Stimulated activated naive CD8-positive, alpha-beta T cell treated with anti-CD3 and anti-CD28 coated beads, Interleukin-15, amount 100 ng/mL, for 72 hours (primary cell): Measurements from ENCODE around the gene TBX1.
A peak's percentile ranks its signal among the peaks of the same experiment; 100 is the strongest.

Experiments
- ATAC-seq: fragments of 150-1000 bp; cut with Tn5 transposase; 2 replicates; pipeline ENCODE4 v1.10.0; 2021; ENCODE audit warnings: mild to moderate bottlenecking, moderate library complexity
- DNase-seq, 2 donors: peaks; one replicate each; pipeline ENCODE4 v3.0.0; 2021 to 2022
- H3K27ac Mint-ChIP-seq, 2 donors: one replicate each; pipeline ENCODE4 v1.8.0; 2022; ENCODE audit warnings: mild to moderate bottlenecking in 2 of 2, mixed read lengths in 2 of 2, moderate library complexity in 2 of 2
- H3K27me3 Mint-ChIP-seq: one replicate; pipeline ENCODE4 v1.8.0; 2022; ENCODE audit warnings: mixed read lengths
- H3K4me1 Mint-ChIP-seq: one replicate; pipeline ENCODE4 v1.8.0; 2022; ENCODE audit warnings: mild to moderate bottlenecking, mixed read lengths
- H3K4me3 Mint-ChIP-seq, 2 donors: one replicate each; pipeline ENCODE4 v1.8.0; 2022; ENCODE audit warnings: mild to moderate bottlenecking in 2 of 2, mixed read lengths in 2 of 2, moderate library complexity in 1 of 2
- H3K9me3 Mint-ChIP-seq, 2 donors: one replicate each; pipeline ENCODE4 v1.8.0; 2022; ENCODE audit warnings: mixed read lengths in 2 of 2

The TBX1 gene

DNA sequence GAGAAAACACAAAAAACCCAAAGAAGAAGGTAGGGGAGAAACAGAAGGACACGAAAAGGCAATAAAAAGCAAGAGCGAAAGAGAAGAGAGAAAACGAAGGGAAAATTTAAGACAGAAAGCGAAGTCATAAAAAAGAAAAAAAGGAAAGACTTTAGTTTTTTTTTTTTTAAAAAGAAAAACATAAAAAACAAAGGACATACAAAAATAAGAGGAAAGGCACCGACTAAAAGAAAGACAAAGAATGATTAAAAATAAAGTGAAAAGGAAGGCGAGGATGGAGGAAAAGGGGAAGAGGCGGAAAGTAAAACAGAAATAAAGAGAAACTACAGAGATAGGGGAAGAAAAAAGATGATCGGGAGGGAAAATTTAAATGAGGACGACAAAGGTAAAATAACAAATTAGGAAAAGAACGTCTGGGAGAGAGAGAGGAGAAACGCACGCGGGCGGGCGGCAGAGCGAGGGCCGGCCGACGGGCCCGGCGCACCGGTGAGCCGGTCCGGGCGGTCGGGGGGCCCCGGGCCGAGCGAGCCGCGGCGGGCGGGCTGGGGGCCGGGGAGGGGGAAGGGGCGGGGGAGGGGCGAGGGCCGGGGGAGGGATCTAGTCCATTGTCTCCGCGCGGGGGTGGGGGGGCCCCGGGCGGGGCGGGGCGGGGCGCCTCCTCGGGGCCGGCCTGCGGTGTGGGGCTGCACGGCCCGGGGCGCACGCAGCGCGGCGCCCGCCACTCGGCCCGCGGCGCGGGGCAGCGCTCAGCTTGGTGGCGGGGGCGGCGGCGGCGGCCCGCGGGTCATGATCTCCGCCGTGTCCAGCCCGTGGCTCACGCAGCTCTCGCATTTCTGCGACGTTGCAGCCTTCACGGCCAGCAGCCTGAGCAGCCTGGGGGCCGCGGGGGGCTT, at the start of gene TBX1:
TBX1 (plus strand) TSS at position 721 of the 893 bp plus-strand sequence; CDS start at position 787, 66 bp downstream.
- DNase-seq (no peak), ATAC-seq (no peak)
- H3K9me3 Mint-ChIP-seq: no peaks in the 10 kb centered on the region
- H3K27me3 Mint-ChIP-seq: peaks cover 95% of the 10 kb centered on the region
- H3K4me3 Mint-ChIP-seq: peak within 1 kb of the TSS; percentile 75 to 96
- peaks cover 43% of the 10 kb centered on the region for H3K4me1 Mint-ChIP-seq
- peak within 1 kb of the TSS in 1 of 2 donors; percentile 93 for H3K27ac Mint-ChIP-seq

DNA sequence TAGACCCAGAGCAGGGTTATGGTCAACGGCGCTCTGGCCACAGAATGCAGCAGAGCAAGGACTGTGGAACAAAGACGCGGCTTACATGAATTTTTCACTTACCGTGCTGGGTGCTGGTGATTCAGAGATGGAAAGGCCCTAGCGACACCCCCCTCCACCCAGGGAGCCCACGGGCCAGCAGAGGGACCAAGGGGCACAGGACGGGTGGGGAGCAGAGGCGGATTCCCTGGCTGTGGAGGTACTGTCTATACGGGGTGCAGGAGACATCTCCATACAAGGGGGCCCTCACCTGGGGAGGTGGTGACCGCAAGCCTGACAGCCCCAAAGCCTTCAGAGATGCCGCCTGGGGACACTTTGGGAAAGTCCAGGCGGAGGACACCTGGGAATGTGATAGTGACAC, 47.3 kb upstream of the TBX1 start:
- peak overlapping the region in 1 of 2 donors; percentile 42 for H3K27ac Mint-ChIP-seq
- no peaks in the 10 kb centered on the region for H3K9me3 Mint-ChIP-seq
- ATAC-seq (no peak), DNase-seq (no peak)
- H3K27me3 Mint-ChIP-seq: peaks cover 37% of the 10 kb centered on the region
- peaks cover 8% of the 10 kb centered on the region for H3K4me1 Mint-ChIP-seq
- H3K4me3 Mint-ChIP-seq: peak overlapping the region; percentile 67 to 74

DNA sequence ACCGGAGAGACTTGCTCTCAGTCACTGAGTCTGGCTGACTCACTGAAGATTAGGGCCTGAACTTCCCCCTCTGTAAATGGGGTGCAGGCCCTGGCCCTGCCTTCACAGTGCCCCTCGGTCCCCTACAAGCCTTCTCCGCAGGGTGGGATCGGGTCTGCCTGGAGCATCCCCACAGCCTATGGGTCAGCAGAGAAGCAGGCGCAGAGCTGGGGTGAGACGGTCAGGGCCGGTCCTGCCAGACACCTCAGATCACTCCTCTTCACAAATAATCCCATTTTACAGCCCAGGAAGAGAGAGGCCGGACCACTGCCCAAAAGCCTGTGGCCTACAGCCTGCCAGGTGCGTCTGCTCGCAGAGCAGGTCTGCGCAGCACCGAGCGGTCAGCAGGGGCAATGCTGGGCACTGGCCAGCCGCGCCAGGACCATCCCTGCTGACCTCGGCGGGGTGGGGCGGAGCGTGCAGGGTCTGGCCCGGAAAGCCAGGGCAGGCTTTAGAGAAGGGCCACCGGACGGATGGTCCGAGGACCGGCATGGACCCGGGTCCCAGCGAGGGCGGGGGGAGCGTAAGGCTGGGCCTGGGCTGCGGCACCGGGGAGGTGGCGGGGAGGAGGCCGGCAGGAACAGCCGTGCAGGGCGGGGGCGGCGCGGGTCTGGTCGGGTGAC, 46.8 kb upstream of the TBX1 start:
- H3K4me1 Mint-ChIP-seq: peaks cover 8% of the 10 kb centered on the region
- no peak for ATAC-seq
- peak overlapping the region; percentile 67 to 74 for H3K4me3 Mint-ChIP-seq
- H3K27ac Mint-ChIP-seq: peak overlapping the region in 1 of 2 donors; percentile 42
- peaks cover 37% of the 10 kb centered on the region for H3K27me3 Mint-ChIP-seq
- DNase-seq: no peak
- no peaks in the 10 kb centered on the region for H3K9me3 Mint-ChIP-seq

DNA sequence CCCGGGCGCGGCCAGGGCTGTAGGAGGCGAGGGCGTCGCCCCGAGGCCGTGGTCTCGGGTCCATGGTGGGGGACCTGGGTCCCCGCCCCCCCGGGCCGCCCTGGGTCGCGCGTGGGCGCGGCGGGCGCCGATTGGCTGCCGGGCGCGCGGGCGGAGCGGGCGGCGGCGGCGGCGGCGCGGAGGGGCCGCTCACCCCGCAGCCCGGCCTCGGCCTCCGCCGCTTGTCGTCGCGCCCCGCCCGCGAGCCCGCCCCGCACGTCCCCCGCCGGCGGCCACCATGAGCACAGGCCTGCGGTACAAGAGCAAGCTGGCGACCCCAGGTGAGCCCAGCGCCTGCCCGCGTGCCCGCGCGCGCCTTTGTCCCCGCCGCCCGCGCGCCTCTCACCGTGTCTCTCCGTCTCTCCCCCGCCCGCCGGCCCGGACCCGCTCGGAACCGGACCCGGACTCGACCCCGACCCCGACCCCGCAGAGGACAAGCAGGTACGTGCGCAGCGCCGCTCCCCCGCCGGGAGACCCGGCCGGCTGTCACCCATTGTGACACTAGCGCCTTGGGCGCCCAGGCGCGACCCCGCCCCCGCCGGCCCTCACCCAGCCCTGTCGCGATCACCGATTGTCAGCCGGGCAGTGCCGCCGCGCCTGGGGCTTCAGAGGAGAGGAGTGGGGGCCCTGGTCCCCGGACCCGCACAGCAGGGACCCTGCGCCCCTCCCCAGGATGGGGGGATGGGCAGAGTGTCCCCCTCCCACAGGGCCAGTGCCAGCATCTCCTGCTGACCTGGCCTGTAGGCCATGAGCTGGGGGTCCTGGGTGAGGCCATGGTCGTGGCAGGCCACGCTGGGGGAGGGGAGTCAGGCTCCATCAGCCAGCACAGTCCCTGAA, 46.0 kb upstream of the TBX1 start, which contains the start of gene SEPTIN5:
SEPTIN5 (plus strand) TSS at position 192 of the 876 bp plus-strand sequence; CDS start at position 278, 86 bp downstream.
- no peak for DNase-seq
- no peak for ATAC-seq
- peak within 1 kb of the TSS; percentile 68 to 74 for H3K4me3 Mint-ChIP-seq
- H3K27me3 Mint-ChIP-seq: peaks cover 43% of the 10 kb centered on the region
- peak within 1 kb of the TSS in 1 of 2 donors; percentile 42 for H3K27ac Mint-ChIP-seq
- H3K9me3 Mint-ChIP-seq: no peaks in the 10 kb centered on the region
- H3K4me1 Mint-ChIP-seq: peaks cover 14% of the 10 kb centered on the region

DNA sequence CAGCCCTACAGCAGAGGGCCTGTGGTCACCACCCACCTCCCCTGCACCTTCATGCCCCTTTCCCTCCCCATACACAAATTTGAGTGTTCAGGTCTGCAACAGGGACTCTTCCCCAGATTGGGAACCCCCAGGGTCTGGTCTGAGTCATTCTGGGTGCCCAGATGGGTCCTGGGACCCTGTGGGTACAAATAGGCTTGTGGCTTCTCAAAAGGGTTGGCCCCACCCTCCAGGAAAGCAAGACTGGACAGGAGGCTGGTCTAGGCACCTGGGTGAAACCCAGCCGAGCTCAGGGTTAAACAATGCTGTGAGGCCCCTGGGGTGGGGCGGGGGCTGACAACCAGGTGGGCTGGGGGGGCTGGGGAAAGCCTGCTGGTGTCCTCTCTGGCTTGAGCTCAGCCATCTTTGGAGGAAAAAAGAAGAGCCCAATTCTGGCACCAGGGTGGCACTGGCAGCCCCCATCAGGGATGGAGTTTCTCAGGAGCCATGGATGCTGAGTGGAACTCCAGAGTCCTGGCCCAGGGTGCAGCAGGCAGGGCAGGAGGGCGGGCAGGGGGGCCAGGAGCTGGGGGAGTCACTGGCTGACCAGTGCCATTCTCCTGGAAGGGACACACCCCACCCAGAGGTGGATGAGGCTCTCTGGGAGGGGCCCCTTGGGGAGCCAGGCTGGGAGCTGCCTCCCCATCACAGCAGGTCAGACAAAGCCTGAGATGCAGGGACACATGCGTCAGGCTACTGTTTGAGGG, 45.2 kb upstream of the TBX1 start:
- H3K4me3 Mint-ChIP-seq: peak overlapping the region; percentile 64 to 68

DNA sequence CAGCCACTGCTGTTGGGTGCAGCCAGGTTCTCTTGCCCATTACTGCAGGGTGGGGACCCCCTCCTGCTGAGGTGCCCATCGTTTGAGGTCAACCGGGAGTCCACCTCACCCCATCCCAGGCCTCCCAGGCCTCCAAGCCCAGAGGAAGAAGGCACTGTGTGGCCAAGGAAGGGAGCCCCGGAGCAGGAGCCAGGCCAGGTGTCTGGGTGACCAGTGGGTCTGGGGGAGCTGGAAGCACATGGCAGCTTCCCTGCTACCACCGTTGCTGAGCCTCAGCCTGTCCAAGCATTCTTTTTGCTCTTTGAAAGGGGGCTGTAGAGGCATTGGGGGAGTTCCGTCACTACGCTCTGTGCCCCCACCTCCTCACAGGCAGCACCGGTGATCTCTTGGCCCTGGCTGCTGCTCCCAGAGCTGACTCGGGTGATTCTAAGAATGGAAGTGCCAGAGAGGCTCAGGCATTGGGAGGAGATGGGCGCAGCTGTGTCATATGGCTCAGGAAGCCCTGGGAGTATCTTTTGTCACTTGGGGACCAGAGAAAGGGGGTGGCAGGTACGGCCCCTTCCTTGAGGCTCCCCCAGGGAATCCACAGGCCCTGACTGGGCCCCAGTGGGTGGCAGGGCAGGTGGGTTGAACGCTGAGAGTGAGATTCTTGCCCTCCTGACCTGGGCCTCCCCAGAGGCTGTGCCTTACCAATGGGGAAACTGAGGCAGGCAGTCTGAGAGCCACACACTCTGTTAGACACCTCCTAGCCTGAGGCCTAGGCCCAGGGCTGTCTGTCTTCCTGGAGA, 44.3 kb upstream of the TBX1 start:
- H3K9me3 Mint-ChIP-seq: no peaks in the 10 kb centered on the region
- no peak overlapping the region for H3K27ac Mint-ChIP-seq
- no peak for DNase-seq
- peaks cover 28% of the 10 kb centered on the region for H3K4me1 Mint-ChIP-seq
- H3K4me3 Mint-ChIP-seq: no peak overlapping the region
- ATAC-seq: no peak
- H3K27me3 Mint-ChIP-seq: peaks cover 60% of the 10 kb centered on the region

More for the DNA sequence above, 45.2 kb upstream of the TBX1 start:
- no peak for DNase-seq
- peak; percentile 11 for ATAC-seq
- no peaks in the 10 kb centered on the region for H3K9me3 Mint-ChIP-seq
- H3K27me3 Mint-ChIP-seq: peaks cover 51% of the 10 kb centered on the region
- H3K27ac Mint-ChIP-seq: no peak overlapping the region
- H3K4me1 Mint-ChIP-seq: peaks cover 20% of the 10 kb centered on the region

DNA sequence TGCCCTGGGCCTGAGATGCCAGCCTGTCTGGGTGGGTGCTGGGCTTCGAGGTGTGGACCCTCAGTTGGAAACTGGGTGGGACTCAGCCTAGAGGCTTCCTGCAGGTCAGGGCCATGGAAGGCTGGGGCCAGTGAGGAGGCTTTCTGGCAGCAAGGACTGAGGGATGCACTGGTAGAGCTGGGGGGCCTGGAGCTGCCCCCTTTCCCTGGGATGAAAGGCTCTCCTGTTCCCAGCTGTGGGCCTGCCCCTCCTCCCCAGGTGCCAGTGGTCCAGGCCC, 43.8 kb upstream of the TBX1 start:
- DNase-seq (no peak), ATAC-seq (no peak)
- Mint-ChIP-seq H3K4me1 (peaks cover 30% of the 10 kb centered on the region), H3K9me3 (no peaks in the 10 kb centered on the region), H3K27me3 (peaks cover 65% of the 10 kb centered on the region), H3K4me3 (no peak overlapping the region), H3K27ac (no peak overlapping the region)

DNA sequence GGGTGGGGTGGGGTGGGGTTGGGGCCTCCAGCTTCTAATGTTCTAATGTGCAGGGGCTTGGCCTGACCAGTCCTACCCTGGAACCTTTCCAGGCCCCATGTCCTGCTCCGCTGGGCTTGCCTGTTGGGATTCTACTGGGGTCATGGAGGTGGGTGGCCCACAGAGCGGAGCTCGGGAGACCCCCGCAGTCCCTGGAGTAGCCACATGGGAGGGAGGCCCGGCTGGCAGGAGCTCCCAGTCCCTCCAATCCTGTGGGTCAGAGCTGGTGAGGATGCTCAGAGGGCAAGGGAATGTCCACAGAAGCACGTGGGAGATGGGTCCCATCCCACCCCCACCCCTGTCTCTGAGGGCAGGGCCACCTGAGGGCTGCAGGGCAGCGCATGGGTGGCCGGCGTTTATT, 43.4 kb upstream of the TBX1 start:
- H3K4me1 Mint-ChIP-seq: peaks cover 30% of the 10 kb centered on the region
- DNase-seq: no peak
- H3K9me3 Mint-ChIP-seq: no peaks in the 10 kb centered on the region
- H3K4me3 Mint-ChIP-seq: peak overlapping the region; percentile 41 to 71
- no peak for ATAC-seq
- H3K27me3 Mint-ChIP-seq: peaks cover 65% of the 10 kb centered on the region
- H3K27ac Mint-ChIP-seq: no peak overlapping the region

DNA sequence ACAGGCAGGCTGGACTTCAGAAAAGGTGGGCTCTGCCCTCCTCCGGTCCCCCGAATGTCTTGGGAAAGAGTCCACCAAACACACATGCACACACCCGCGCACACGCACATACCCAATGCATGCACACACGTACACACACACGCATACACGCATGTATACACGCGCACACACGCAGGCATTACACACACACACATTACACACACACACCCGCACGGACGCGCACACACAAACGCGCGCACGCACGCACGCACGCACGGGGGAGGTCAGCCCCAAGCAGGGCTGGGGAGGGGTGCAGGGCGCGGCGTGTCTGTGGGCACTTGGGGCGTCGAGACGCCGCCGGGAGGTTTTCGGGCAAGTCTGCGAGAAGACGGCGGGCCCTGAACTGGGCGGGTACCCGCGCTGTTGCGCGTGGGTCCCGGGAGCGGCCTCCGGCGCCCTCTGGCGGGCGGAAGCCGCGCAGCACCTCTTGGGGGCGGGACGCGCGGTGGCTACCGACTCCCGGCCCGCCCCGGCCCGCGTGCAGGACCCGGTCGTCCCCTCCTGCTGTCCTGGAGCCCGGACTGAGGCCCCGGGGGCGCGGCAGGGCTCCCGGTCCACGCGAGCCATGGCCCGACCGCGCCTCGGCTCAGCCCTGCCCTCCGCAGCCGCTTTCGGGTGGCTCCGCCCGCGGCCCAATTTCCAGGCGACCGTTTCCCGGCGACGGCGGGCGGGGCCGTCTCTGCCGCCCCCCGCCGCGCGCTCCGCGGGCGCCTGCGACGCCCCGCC, 42.7 kb upstream of the TBX1 start:
- ATAC-seq (peak; percentile 81), DNase-seq (peak; percentile 81 to 90)
- H3K27ac Mint-ChIP-seq: no peak overlapping the region
- peak overlapping the region; percentile 71 to 75 for H3K4me3 Mint-ChIP-seq
- peaks cover 36% of the 10 kb centered on the region for H3K4me1 Mint-ChIP-seq
- H3K9me3 Mint-ChIP-seq: no peaks in the 10 kb centered on the region
- H3K27me3 Mint-ChIP-seq: peaks cover 71% of the 10 kb centered on the region

DNA sequence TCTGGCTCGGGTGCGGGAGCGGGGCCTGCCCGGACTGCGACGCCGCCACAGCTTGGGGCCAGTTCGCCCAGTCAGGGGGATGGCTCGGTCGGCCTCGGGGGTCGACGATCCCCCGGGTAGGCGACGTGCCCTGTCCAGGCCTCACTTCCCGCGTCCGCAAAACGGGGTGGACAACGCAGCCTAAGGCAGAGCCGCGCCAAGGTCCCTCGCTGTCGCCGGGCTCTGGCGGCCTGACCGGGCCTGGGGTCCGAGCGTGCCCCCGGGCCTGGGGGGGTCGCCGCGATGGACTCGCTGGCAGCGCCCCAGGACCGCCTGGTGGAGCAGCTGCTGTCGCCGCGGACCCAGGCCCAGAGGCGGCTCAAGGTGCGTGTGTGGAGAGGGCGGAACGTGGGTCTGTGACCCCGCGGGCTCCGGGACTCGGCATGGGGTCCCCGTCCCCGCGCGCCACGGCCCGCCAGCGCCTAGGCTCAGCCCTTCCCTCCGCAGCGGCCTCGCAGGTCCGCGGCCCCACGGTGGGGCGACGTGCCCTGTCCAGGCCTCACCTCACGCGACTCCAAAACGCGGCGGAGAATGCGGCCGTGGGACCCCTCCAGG, 42.0 kb upstream of the TBX1 start:
- ATAC-seq (no peak), DNase-seq (no peak)
- Mint-ChIP-seq H3K27ac (no peak overlapping the region), H3K4me3 (peak overlapping the region; percentile 51 to 75), H3K9me3 (no peaks in the 10 kb centered on the region), H3K27me3 (peaks cover 71% of the 10 kb centered on the region), H3K4me1 (peaks cover 42% of the 10 kb centered on the region)

DNA sequence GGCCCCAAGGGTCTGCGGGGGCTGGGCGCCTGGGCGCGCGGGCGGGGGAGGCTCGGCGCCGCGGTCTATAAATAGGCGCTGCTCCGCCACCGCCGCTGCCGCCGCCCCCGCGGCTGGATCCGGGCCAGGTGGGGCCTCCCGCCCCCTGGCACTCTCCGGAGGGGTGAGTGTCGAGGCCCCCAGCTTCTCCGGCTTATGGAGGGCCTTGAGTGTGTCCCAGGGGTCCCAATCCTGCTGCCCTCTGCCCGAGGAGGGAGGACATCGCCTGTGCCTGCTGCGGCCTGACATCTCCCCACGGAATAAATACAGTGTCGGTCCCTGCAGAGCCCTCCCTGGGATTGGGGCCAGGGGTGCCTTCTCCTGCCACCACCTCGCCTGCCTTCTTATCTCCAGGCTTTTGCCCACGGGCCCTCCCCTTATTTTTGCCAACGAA, 41.5 kb upstream of the TBX1 start:
- no peak for ATAC-seq
- Mint-ChIP-seq H3K9me3 (no peaks in the 10 kb centered on the region), H3K27me3 (peaks cover 69% of the 10 kb centered on the region), H3K4me3 (peak overlapping the region; percentile 73), H3K27ac (no peak overlapping the region), H3K4me1 (peaks cover 45% of the 10 kb centered on the region)
- DNase-seq: no peak

DNA sequence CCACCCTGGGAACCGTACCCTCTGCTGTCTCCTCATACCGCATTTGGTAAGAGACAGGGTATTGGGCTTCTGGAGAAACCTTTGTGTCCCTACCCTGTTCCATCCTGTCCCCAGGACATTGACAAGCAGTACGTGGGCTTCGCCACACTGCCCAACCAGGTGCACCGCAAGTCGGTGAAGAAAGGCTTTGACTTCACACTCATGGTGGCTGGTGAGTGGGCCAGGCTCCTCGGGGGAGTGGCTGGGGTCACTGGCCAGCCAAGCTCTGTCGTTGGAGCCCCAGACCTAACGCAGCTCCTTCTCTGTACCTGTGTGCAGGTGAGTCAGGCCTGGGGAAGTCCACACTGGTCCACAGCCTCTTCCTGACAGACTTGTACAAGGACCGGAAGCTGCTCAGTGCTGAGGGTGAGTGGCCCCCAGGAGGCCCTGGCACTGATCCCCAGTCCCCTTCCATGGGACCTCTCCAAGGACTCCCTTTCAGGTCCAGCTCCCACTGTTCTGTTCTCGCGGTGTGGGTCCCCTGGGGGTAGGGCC, 41.0 kb upstream of the TBX1 start:
- peaks cover 73% of the 10 kb centered on the region for H3K27me3 Mint-ChIP-seq
- H3K9me3 Mint-ChIP-seq: no peaks in the 10 kb centered on the region
- peaks cover 48% of the 10 kb centered on the region for H3K4me1 Mint-ChIP-seq
- peak overlapping the region; percentile 73 for H3K4me3 Mint-ChIP-seq
- no peak overlapping the region for H3K27ac Mint-ChIP-seq
- no peak for DNase-seq
- no peak for ATAC-seq

DNA sequence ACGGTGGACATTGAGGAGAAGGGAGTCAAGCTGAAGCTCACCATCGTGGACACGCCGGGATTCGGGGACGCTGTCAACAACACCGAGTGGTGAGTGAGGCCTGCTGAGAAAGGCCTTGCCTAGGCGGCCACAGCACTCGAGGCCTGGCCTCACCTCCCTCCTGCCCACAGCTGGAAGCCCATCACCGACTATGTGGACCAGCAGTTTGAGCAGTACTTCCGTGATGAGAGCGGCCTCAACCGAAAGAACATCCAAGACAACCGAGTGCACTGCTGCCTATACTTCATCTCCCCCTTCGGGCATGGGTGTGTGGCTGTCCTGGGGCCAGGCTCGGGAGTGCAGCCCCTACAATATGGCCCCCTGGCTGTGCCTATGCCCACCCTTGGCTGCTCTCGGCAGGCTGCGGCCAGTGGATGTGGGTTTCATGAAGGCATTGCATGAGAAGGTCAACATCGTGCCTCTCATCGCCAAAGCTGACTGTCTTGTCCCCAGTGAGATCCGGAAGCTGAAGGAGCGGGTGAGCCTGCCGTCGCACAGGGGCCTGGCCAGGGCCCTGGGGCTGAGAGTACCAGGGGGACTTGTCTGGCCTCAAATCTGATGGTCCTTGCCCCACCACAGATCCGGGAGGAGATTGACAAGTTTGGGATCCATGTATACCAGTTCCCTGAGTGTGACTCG, 40.3 kb upstream of the TBX1 start:
- no peak for DNase-seq
- H3K27me3 Mint-ChIP-seq: peaks cover 73% of the 10 kb centered on the region

More for the DNA sequence above, 40.3 kb upstream of the TBX1 start:
- ATAC-seq: no peak
- H3K9me3 Mint-ChIP-seq: no peaks in the 10 kb centered on the region
- H3K4me3 Mint-ChIP-seq: no peak overlapping the region
- H3K27ac Mint-ChIP-seq: no peak overlapping the region
- H3K4me1 Mint-ChIP-seq: peaks cover 55% of the 10 kb centered on the region
